SIG-M5 treated with dmso at 0.1 percent for 504 hours (cell line): ENCODE measurements around the gene PHACTR1.
"Not testable (repeated sequence)": the region's sequence is repeated elsewhere in the genome, so short reads cannot be mapped to it uniquely, and the experiment has no call there.

Source experiments
- DNase-seq: peaks from one replicate; lab custom pipeline; 2025; ENCODE audit not compliant: unreplicated experiment; lab: John Stamatoyannopoulos, UW

Gene PHACTR1

GRCh38 chr6:13140980-13141379, 424.4 kb downstream of the PHACTR1 start:
- no peak for DNase-seq

GRCh38 chr6:13141387-13141786, 424.8 kb downstream of the PHACTR1 start:
- no peak for DNase-seq

DNA sequence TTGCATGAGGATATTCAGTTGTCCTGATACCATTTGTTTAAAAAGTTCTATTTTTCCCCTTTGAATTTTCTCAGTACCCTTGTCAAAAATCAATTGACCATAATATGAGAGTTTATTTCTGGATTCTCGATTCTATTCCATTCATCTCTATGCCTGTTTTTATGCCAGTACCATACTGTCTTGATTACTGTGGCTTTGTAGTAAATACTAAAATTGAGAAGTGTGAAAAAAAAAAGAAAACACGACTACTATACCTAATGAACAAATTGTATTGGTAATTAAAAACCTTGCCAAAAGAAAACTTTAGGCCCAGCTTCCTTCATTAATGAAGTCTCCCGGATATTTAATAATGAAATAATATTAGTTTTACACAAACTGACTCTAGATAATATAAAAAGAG, 426.0 kb downstream of the PHACTR1 start:
- DNase-seq = no peak

GRCh38 chr6:13146442-13146841, 429.9 kb downstream of the PHACTR1 start:
- no peak for DNase-seq

DNA sequence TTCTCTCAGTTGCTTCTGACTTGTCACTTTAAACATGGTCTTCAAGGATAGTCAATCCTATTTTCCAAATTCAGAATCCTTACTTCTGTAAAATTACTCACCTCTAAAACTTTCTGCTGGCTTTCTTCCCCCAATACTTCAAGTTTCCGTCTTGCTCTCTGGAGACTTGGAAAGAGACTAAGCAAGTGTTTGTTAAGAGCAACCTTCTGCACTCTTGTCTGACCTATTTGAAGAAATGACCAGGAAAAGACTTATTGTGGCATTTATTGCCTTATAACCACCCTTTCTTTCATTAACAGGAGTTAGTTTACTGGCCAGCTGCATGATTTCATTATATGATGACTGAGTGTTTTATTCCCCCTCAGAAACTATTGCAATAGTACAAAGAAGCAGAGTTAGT, 430.8 kb downstream of the PHACTR1 start:
- no peak for DNase-seq

- no peak for DNase-seq
Observed at GRCh38 chr6:13147782-13148181, 431.2 kb downstream of the PHACTR1 start.

- no peak for DNase-seq
Observed at GRCh38 chr6:13152764-13153163, 436.2 kb downstream of the PHACTR1 start.

DNA sequence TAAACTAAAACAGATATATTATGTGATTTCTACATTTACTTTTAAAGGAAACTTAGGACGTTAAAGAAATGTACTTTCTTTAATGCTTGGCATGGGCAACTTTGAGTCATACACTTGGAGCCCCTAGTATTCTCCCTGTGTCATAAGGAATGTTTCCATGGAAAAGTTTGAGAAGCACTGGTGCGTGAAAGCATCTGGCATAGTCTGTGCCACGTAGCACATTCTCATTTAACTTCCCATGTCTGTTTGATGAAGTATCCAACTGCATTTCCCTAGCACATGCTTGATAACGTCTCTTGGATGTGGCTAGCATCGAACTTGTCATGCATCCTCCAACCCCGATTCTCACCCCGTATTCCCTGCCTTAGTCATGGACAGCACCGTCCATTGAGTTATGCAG, 439.8 kb downstream of the PHACTR1 start:
- no peak for DNase-seq

DNA sequence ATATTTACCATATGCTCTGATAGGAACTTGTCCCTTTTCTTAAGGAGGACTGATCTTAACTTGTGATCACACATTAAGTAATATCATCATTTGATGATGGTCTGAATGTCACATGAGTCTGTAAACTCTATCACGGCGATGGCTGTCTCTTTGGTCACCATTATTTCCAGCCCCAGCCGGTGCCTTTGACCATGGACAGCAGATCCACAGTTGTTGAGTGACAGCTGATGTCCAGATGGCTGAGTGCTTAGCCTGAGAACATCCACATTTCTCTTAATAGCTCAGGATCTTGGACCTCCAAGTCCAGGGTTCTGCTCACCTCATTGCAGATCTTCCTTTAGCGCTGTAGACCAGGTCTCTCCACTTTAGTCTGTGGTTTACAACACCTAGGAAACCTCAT, 440.7 kb downstream of the PHACTR1 start:
- DNase-seq = no peak

GRCh38 chr6:13159300-13159699, 442.7 kb downstream of the PHACTR1 start:
- DNase-seq = no peak

DNA sequence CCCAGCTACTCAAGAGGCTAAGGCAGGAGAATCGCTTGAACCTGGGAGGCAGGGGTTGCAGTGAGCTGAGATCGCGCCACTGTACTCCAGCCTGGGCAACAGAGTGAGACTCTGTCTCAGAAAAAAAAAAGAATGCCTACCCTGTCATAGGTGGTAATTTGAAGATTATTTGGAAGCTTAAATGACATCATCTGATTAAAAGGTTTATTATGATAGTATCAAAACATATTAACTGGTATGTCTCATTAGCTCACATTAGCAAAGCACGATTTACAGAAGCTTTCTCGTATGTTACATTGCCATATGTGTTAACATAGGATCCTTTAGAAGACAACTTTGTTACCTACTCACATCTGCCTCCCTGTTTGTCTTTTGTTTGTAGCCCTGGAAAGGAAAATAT, 443.3 kb downstream of the PHACTR1 start:
- not testable (repeated sequence) for DNase-seq

GRCh38 chr6:13163161-13163944, 446.8 kb downstream of the PHACTR1 start:
- peak; percentile 39 for DNase-seq

GRCh38 chr6:13164291-13164690, 447.7 kb downstream of the PHACTR1 start:
- DNase-seq = no peak

GRCh38 chr6:13165502-13166172, 449.1 kb downstream of the PHACTR1 start:
- DNase-seq = no peak

DNA sequence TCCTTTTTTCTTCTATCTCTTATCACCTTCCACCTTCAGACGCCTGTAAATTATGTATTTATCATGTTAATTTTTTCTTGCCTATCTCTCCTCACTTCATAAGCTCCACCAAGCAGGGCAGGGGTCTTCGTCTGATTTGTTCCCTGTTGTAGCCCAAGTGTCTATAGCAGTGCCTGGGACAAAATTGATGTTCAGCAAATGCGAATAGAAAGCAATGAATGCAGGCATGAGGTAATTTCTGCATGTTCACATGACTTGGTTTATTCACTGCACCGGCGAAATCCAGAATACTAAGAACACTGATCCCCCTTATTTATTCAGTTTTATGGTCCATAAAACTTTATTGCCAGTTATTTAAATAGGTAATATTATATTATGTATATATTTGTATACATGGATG, 449.7 kb downstream of the PHACTR1 start:
- DNase-seq = no peak

DNA sequence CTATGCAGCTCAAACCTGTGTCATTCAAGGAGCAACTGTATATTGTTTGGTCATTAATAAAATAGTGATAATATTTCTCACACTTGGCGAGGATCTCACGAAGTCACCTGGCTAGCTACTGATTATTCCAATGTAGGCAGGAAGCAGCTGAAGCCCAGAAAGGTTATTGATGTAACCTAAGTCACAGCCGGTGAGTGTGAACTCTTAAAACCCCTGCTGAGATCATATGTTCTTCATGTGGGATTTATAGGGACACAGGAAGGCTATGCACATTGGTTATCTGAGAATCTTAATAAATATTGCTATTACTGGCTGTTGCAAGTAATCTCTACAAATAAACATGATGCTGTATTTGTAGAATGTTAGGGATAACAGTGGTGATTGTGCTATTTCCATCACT, 450.3 kb downstream of the PHACTR1 start:
- DNase-seq = no peak

DNA sequence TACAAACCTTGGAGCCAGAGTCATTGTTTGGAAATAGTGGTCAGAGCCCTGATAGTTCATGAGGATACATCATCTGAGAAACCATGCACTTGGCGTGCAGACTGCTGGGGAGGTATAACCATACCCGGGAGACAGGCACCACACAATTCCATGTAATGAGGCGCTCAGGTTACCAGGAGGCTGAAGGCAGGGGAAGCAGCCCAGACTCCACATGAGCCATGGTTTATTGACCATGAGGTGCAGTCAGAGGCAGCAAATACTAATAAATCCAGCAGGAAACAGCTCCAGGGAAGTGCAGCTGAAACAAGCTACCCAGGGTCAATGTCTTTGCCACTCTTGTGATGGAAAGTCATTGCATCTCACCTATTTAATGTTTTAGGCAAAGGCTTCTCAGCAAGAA, 455.7 kb downstream of the PHACTR1 start:
- DNase-seq = no peak

GRCh38 chr6:13175087-13175486, 458.5 kb downstream of the PHACTR1 start:
- no peak for DNase-seq

DNA sequence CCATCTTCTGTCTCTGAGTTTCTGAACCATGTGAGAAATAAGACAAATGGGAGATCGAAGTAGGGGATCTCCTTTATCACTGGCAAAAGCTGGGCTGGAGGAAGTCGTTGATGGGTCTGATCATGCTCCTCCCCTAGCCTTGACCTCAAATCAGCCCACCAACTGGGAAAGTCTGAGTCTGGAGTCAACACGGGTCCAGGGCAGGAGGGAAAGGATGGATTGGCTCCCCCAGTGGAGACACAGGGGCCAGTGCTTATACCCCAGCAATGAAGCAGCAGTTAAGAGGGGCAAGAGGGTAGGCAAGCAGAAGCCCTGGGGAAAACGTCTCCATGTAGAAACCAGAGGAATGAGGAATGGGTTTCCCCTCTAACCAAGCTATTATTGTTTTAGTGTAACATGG, 459.2 kb downstream of the PHACTR1 start:
- DNase-seq = no peak

- no peak for DNase-seq
Observed at GRCh38 chr6:13177664-13178063, 461.1 kb downstream of the PHACTR1 start.

GRCh38 chr6:13178107-13178506, 461.5 kb downstream of the PHACTR1 start:
- no peak for DNase-seq

DNA sequence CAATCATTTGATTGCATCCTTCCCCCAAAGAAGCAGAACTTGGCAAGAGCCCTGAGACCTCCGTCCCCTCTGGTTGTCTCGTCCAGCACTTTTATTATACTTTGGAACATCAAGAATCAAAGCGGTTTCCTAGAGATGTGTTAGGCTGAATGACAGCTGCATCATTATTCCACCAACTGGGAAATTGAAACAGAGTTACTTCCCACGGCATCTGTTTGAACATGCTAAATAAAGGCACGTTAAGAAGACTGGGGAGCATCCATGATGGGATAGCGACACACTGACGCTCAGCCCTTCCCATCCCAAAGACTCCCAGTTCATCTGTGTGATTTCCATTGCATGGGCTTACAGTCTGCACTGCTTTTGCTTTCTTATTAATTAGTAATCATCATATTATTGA, 464.0 kb downstream of the PHACTR1 start:
- no peak for DNase-seq

GRCh38 chr6:13181393-13181792, 464.8 kb downstream of the PHACTR1 start:
- DNase-seq = no peak
